RWPE2 (cell line): ENCODE measurements around the gene KRT13.

Experiments
- ATAC-seq: fragments of 200-7000 bp; cut with Tn5 transposase; 3 replicates; pipeline ENCODE4 v1.9.1; 2021; ENCODE audit warnings: low read depth
- DNase-seq: peaks from one replicate; pipeline ENCODE4 v3.0.0-alpha.2; 2020; ENCODE audit warnings: low spot score
- H3K27ac ChIP-seq: fragments of 450-650 bp; 2 replicates; pipeline ENCODE4 v1.5.1; 2017; ENCODE audit warnings: mild to moderate bottlenecking; ENCODE audit not compliant: poor library complexity, severe bottlenecking
- H3K27me3 ChIP-seq: fragments of 250-450 bp; sonication (Bioruptor Pico); 2 replicates; pipeline ENCODE4 v1.5.1; 2021; ENCODE audit warnings: mild to moderate bottlenecking, moderate library complexity; ENCODE audit not compliant: insufficient read depth, poor library complexity, severe bottlenecking
- H3K36me3 ChIP-seq: fragments of 250-450 bp; sonication (Bioruptor Pico); 2 replicates; pipeline ENCODE4 v1.5.1; 2020; ENCODE audit warnings: low read depth, mild to moderate bottlenecking, moderate library complexity
- H3K4me1 ChIP-seq: fragments of 250-450 bp; sonication (Bioruptor Pico); 2 replicates; pipeline ENCODE4 v1.5.1; 2021; ENCODE audit warnings: mild to moderate bottlenecking, moderate library complexity; ENCODE audit not compliant: insufficient read depth, poor library complexity, severe bottlenecking
- H3K4me3 ChIP-seq: fragments of 250-450 bp; sonication (Bioruptor Pico); 2 replicates; pipeline ENCODE4 v1.5.1; 2021; ENCODE audit warnings: mild to moderate bottlenecking, moderate library complexity; ENCODE audit not compliant: severe bottlenecking
- H3K9me3 ChIP-seq: fragments of 250-450 bp; sonication (Bioruptor Pico); 2 replicates; pipeline ENCODE4 v1.5.1; 2021; ENCODE audit warnings: mild to moderate bottlenecking, moderate library complexity; ENCODE audit not compliant: severe bottlenecking
- TF ChIP-seq, protein P1 (sequence below): fragments of 450-650 bp; IDR thresholded peaks from one replicate; pipeline ENCODE4 v1.5.1; 2017; ENCODE audit warnings: mild to moderate bottlenecking, moderate library complexity; ENCODE audit not compliant: poor library complexity, severe bottlenecking

Gene KRT13

GRCh38 chr17:41492351-41492750, 13.1 kb downstream of the KRT13 start:
- Histone ChIP-seq H3K4me3 (no peak overlapping the region), H3K27ac (no peak overlapping the region), H3K9me3 (no peaks in the 10 kb centered on the region), H3K36me3 (no peaks in the 10 kb centered on the region), H3K4me1 (peaks cover 11% of the 10 kb centered on the region), H3K27me3 (no peaks in the 10 kb centered on the region)
- TF ChIP-seq, protein P1, sequence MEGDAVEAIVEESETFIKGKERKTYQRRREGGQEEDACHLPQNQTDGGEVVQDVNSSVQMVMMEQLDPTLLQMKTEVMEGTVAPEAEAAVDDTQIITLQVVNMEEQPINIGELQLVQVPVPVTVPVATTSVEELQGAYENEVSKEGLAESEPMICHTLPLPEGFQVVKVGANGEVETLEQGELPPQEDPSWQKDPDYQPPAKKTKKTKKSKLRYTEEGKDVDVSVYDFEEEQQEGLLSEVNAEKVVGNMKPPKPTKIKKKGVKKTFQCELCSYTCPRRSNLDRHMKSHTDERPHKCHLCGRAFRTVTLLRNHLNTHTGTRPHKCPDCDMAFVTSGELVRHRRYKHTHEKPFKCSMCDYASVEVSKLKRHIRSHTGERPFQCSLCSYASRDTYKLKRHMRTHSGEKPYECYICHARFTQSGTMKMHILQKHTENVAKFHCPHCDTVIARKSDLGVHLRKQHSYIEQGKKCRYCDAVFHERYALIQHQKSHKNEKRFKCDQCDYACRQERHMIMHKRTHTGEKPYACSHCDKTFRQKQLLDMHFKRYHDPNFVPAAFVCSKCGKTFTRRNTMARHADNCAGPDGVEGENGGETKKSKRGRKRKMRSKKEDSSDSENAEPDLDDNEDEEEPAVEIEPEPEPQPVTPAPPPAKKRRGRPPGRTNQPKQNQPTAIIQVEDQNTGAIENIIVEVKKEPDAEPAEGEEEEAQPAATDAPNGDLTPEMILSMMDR = no peak
- no peak for DNase-seq
- ATAC-seq = no peak

DNA sequence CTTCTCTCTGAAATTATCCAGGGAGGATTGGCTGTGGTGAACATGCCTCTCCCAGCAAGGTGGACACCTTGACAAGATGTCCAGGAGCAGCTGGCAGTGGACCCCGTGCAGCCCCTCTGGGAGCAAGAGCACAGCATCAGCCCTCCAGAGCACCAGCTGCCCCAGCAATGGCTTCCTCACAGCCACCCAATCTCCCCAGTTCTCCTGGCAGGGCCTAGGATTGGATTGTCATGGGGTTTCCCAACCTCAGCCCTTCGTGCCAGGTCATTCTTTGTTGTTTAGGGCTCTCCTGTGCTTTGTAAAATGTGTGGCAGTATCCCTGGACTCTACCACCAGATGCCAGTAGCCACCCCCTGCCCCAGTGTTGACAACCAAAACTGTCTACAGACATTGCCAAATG, 13.9 kb downstream of the KRT13 start:
- TF ChIP-seq, protein P1 = no peak
- Histone ChIP-seq H3K27ac (no peak overlapping the region), H3K9me3 (no peaks in the 10 kb centered on the region), H3K27me3 (no peaks in the 10 kb centered on the region), H3K4me1 (peaks cover 7% of the 10 kb centered on the region), H3K4me3 (no peak overlapping the region), H3K36me3 (no peaks in the 10 kb centered on the region)
- DNase-seq (no peak), ATAC-seq (no peak)

GRCh38 chr17:41490000-41490990, 15.1 kb downstream of the KRT13 start:
- H3K9me3 ChIP-seq = no peaks in the 10 kb centered on the region
- H3K4me1 ChIP-seq = peaks cover 7% of the 10 kb centered on the region
- DNase-seq = no peak
- no peaks in the 10 kb centered on the region for H3K36me3 ChIP-seq
- no peaks in the 10 kb centered on the region for H3K27me3 ChIP-seq
- TF ChIP-seq, protein P1 = no peak
- H3K4me3 ChIP-seq = no peak overlapping the region
- H3K27ac ChIP-seq = no peak overlapping the region
- no peak for ATAC-seq

DNA sequence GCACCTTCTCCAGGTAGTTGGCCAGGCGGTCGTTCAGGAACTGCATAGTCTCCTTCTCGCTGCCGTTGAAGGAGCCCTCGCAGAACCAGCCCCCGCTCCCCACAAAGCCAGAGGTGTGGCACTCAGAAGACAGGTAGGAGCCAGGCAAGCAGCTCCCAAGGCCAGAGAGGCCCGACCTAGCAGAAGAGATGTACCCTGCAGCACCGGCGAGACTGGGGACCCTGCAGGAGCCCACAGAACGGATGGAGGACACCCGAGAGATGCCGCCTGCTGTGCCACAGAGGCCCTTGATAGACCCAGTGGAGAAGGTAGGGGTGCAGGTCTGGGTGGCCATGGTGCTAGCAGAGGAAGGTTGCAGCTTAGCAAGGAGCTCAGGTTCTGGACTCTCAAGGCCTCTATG, 15.9 kb downstream of the KRT13 start, which contains the start of gene KRT36:
KRT36 (minus strand) TSS at position 380 of the 400 bp plus-strand sequence; CDS start at position 334, 46 bp downstream.
- H3K27me3 ChIP-seq = no peaks in the 10 kb centered on the region
- no peaks in the 10 kb centered on the region for H3K36me3 ChIP-seq
- TF ChIP-seq, protein P1 = no peak
- H3K4me3 ChIP-seq = no peak within 1 kb of the TSS
- ATAC-seq (no peak), DNase-seq (no peak)
- H3K27ac ChIP-seq = no peak within 1 kb of the TSS
- no peaks in the 10 kb centered on the region for H3K9me3 ChIP-seq
- peaks cover 3% of the 10 kb centered on the region for H3K4me1 ChIP-seq
